ENCODE measurements around the gene ITGB4.

The ITGB4 gene

GRCh38 chr17:75720656-75721462, at the start of gene ITGB4:
Gene ITGB4 (plus strand): TSS chr17:75721459. CDS start chr17:75724704, 3,245 bp downstream.
- DNase-seq = no peak

- DNase-seq = no peak
Measured at GRCh38 chr17:75672011-75672410, 49.2 kb upstream of the ITGB4 start.

- DNase-seq = no peak
Measured at GRCh38 chr17:75673487-75673886, 47.8 kb upstream of the ITGB4 start.

- no peak for DNase-seq
Measured at GRCh38 chr17:75676461-75676860, 44.8 kb upstream of the ITGB4 start.

- peak; percentile 21 for DNase-seq
Measured at GRCh38 chr17:75679706-75680211, 41.5 kb upstream of the ITGB4 start.

GRCh38 chr17:75680431-75680830, 40.8 kb upstream of the ITGB4 start:
- DNase-seq = no peak

- no peak for DNase-seq
Measured at GRCh38 chr17:75681289-75681688, 40.0 kb upstream of the ITGB4 start.

- DNase-seq = no peak
Measured at GRCh38 chr17:75683583-75683982, 37.7 kb upstream of the ITGB4 start.

- DNase-seq = no peak
Measured at GRCh38 chr17:75684249-75684648, 37.0 kb upstream of the ITGB4 start.

GRCh38 chr17:75684924-75685323, 36.3 kb upstream of the ITGB4 start:
- DNase-seq = no peak

- DNase-seq = no peak
Measured at GRCh38 chr17:75685499-75685898, 35.8 kb upstream of the ITGB4 start.

GRCh38 chr17:75688209-75688825, 32.9 kb upstream of the ITGB4 start:
- no peak for DNase-seq

- DNase-seq = no peak
Measured at GRCh38 chr17:75689441-75689873, 31.8 kb upstream of the ITGB4 start.

- no peak for DNase-seq
Measured at GRCh38 chr17:75691371-75691791, 29.9 kb upstream of the ITGB4 start.

GRCh38 chr17:75691801-75692626, 29.2 kb upstream of the ITGB4 start:
- no peak for DNase-seq

- DNase-seq = no peak
Measured at GRCh38 chr17:75692976-75693375, 28.3 kb upstream of the ITGB4 start.

GRCh38 chr17:75693500-75694481, 27.5 kb upstream of the ITGB4 start:
- DNase-seq = no peak

- no peak for DNase-seq
Measured at GRCh38 chr17:75694536-75694935, 26.7 kb upstream of the ITGB4 start.

- no peak for DNase-seq
Measured at GRCh38 chr17:75695141-75695829, 26.0 kb upstream of the ITGB4 start.

GRCh38 chr17:75695830-75696271, 25.4 kb upstream of the ITGB4 start:
- no peak for DNase-seq

GRCh38 chr17:75697651-75698291, 23.5 kb upstream of the ITGB4 start:
- DNase-seq = no peak

All from COR-L47 (cell line).